CD14-positive monocyte (primary cell): ENCODE measurements around the gene TREX2. TPM values are rescaled to one million over a fixed set of nuclear protein-coding genes. Genes with fewer than 3 reads are reported as not detected.

ENCODE experiments used
- DNase-seq, 3 donors: peaks; one replicate each; pipeline ENCODE4 v3.0.0-alpha.2; 2011 to 2022
- H2AFZ ChIP-seq: 2 replicates; pipeline ENCODE4 v1.6.0; 2012; ENCODE audit warnings: mild to moderate bottlenecking, low read depth, low read length, inconsistent platforms; ENCODE audit not compliant: insufficient read depth, poor library complexity, severe bottlenecking
- H3K27ac ChIP-seq, 2 donors: 1 replicate in 1 of 2; 2 replicates in 1 of 2; pipeline ENCODE4 v1.5.1; 2012 to 2013; ENCODE audit warnings: low read length in 2 of 2, control low read depth in 1 of 2, inconsistent platforms in 1 of 2, low read depth in 1 of 2, mild to moderate bottlenecking in 1 of 2
- H3K27me3 ChIP-seq, 2 donors: one replicate each; pipeline versions ENCODE4 v1.6.0 to v1.6.1; 2011 to 2013; ENCODE audit warnings: low read length in 2 of 2; ENCODE audit not compliant: control insufficient read depth in 2 of 2, insufficient read depth in 2 of 2
- H3K36me3 ChIP-seq, 2 donors: replicated peaks in 1 of 2; 1 replicate in 1 of 2; 2 replicates in 1 of 2; pipeline versions ENCODE4 v1.5.1 to v1.6.1; 2012 to 2013; ENCODE audit warnings: low read length in 2 of 2, control low read depth in 1 of 2, inconsistent platforms in 1 of 2, mild to moderate bottlenecking in 1 of 2; ENCODE audit not compliant: insufficient read depth in 2 of 2, control insufficient read depth in 1 of 2
- H3K4me1 ChIP-seq, 2 donors: 1 replicate in 1 of 2; 2 replicates in 1 of 2; pipeline versions ENCODE4 v1.5.1 to v1.6.1; 2012 to 2013; ENCODE audit warnings: low read length in 2 of 2, control low read depth in 1 of 2, inconsistent platforms in 1 of 2, mild to moderate bottlenecking in 1 of 2, moderate library complexity in 1 of 2; ENCODE audit not compliant: insufficient read depth in 2 of 2, control insufficient read depth in 1 of 2
- H3K4me2 ChIP-seq: replicated peaks from 2 replicates; pipeline ENCODE3; 2012; ENCODE audit warnings: low read length, moderate library complexity, mild to moderate bottlenecking; ENCODE audit not compliant: poor library complexity, severe bottlenecking; ENCODE audit errors: extremely low read depth
- H3K4me3 ChIP-seq, 3 experiments: fragments of 200-600 bp in 1 of 3; sonication (generic) in 1 of 3; replicated peaks in 1 of 3; 1 replicate in 2 of 3; 2 replicates in 1 of 3; pipeline ENCODE4 v1.5.1; 2011 to 2013; ENCODE audit warnings: low read length in 3 of 3, mild to moderate bottlenecking in 3 of 3, control low read depth in 2 of 3, low read depth in 2 of 3, inconsistent platforms in 1 of 3, moderate library complexity in 1 of 3
- H3K79me2 ChIP-seq: 2 replicates; pipeline ENCODE4 v1.6.0; 2012; ENCODE audit warnings: mild to moderate bottlenecking, control low read depth, inconsistent platforms, low read length, moderate library complexity; ENCODE audit not compliant: insufficient read depth
- H3K9ac ChIP-seq: 2 replicates; pipeline ENCODE4 v1.6.0; 2017; ENCODE audit warnings: low read length, mild to moderate bottlenecking; ENCODE audit not compliant: insufficient read depth, poor library complexity, severe bottlenecking
- H3K9me3 ChIP-seq, 2 donors: replicated peaks in 1 of 2; 1 replicate in 1 of 2; 2 replicates in 1 of 2; pipeline versions ENCODE4 v1.5.1 to v1.6.1; 2012 to 2013; ENCODE audit warnings: low read length in 2 of 2, control low read depth in 1 of 2; ENCODE audit not compliant: control insufficient read depth in 1 of 2, insufficient read depth in 1 of 2
- H4K20me1 ChIP-seq: 2 replicates; pipeline ENCODE4 v1.6.0; 2012; ENCODE audit warnings: mild to moderate bottlenecking, low read length, control low read depth, moderate library complexity; ENCODE audit not compliant: insufficient read depth
- H3K27ac Mint-ChIP-seq, 7 donors: one replicate each; pipeline ENCODE4 v1.8.0; 2020; ENCODE audit warnings: mild to moderate bottlenecking in 7 of 7, mixed read lengths in 7 of 7, moderate library complexity in 6 of 7, inconsistent platforms in 2 of 7
- H3K27me3 Mint-ChIP-seq, 3 donors: one replicate each; pipeline ENCODE4 v1.8.0; 2021 to 2022; ENCODE audit warnings: low read depth in 3 of 3, mild to moderate bottlenecking in 3 of 3, mixed read lengths in 3 of 3, moderate library complexity in 3 of 3, inconsistent platforms in 1 of 3
- H3K36me3 Mint-ChIP-seq, 2 donors: one replicate each; pipeline ENCODE4 v1.8.0; 2020; ENCODE audit warnings: mixed read lengths in 2 of 2, inconsistent platforms in 1 of 2, mild to moderate bottlenecking in 1 of 2
- H3K4me1 Mint-ChIP-seq: one replicate; pipeline ENCODE4 v1.8.0; 2020; ENCODE audit warnings: mild to moderate bottlenecking, mixed read lengths
- H3K4me3 Mint-ChIP-seq, 2 donors: one replicate each; pipeline ENCODE4 v1.8.0; 2020; ENCODE audit warnings: mild to moderate bottlenecking in 2 of 2, mixed read lengths in 2 of 2, moderate library complexity in 1 of 2
- H3K9me3 Mint-ChIP-seq, 7 donors: one replicate each; pipeline ENCODE4 v1.8.0; 2020 to 2022; ENCODE audit warnings: mixed read lengths in 7 of 7, mild to moderate bottlenecking in 6 of 7, moderate library complexity in 6 of 7, inconsistent platforms in 2 of 7
- WGBS: methylation state at CpG from one replicate; pipeline ENCODE4 v1.1.5; 2013; ENCODE audit warnings: missing lambda C conversion rate; ENCODE audit not compliant: insufficient coverage; 5-methylcytosine and 5-hydroxymethylcytosine counted together
- intact Hi-C, 2 donors: fragments of 100-400 bp; cut with micrococcal nuclease; formaldehyde crosslinking; loops; one replicate each; pipeline versions ENCODE4 v1.15.0 to v1.15.1; 2023
- polyA plus RNA-seq, 3 donors: library from polyadenylated mRNA; depleted of rRNA in 1 of 3; unstranded in 2 of 3; stranded (reverse) in 1 of 3; fragments of 300-500 nt in 2 of 3; fragments of >200 nt in 1 of 3; fragmentation: Illumina TruSeq in 2 of 3; gene quantifications; 1 replicate in 2 of 3; 2 replicates in 1 of 3; pipeline ENCODE4 v1.2.3, GENCODE V29; 2012 to 2021
- TF ChIP-seq, protein P1 (sequence below): fragments of 200-600 bp; IDR thresholded peaks from one replicate; pipeline ENCODE4 v1.8.0; 2022; ENCODE audit warnings: antibody characterized with exemption, mild to moderate bottlenecking

The TREX2 gene
- polyA plus RNA-seq, 3 donors, result 1.5 TPM; not detected in 2

DNA sequence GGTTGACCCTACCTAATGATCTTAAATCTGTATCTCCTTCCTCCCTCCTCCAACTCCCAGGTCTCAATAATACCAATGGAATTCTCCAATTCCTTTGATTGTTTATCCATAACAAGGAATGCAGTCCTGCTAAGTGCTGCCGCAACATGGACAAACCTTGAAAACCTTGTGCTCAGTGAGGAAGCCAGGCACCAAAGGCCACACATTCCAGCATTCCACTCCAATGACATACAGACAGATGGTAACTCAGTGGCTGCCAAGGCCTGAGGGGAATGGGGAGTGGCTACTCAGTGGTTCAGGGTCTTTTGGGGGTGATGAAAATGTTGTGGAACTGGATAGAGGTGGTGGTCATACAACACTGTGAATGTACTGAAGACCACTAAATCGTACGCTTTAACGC is 14.1 kb upstream of the TREX2 start:
- TF ChIP-seq, protein P1, sequence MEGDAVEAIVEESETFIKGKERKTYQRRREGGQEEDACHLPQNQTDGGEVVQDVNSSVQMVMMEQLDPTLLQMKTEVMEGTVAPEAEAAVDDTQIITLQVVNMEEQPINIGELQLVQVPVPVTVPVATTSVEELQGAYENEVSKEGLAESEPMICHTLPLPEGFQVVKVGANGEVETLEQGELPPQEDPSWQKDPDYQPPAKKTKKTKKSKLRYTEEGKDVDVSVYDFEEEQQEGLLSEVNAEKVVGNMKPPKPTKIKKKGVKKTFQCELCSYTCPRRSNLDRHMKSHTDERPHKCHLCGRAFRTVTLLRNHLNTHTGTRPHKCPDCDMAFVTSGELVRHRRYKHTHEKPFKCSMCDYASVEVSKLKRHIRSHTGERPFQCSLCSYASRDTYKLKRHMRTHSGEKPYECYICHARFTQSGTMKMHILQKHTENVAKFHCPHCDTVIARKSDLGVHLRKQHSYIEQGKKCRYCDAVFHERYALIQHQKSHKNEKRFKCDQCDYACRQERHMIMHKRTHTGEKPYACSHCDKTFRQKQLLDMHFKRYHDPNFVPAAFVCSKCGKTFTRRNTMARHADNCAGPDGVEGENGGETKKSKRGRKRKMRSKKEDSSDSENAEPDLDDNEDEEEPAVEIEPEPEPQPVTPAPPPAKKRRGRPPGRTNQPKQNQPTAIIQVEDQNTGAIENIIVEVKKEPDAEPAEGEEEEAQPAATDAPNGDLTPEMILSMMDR, result no peak
- peaks cover 55 to 69% of the 10 kb centered on the region in 2 donors for H3K36me3 ChIP-seq

DNA sequence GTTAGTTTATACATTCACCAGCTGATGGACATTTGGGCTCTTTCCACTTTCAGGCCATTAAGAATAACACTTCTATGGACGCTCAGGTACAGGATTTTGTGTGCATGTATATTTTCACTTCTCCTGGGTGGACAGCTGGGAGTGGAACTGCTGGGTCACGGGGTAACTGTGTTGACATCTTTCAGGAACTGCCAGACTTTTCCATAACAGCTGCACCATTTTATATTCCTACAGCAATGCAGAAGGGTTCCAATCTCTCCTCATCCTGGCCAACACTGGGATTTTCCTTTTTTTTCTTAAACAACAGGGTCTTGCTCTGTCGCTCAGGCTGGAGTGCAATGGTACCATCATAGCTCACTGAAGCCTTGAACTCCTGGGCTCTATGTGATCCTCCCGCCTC is 12.6 kb upstream of the TREX2 start:
- Histone ChIP-seq H3K27me3 (no peaks in the 10 kb centered on the region), H3K9ac (no peak overlapping the region), H3K79me2 (no peaks in the 10 kb centered on the region), H3K36me3 (peaks cover 52 to 66% of the 10 kb centered on the region in 2 donors), H2AFZ (no peak overlapping the region), H3K4me1 (no peaks in the 10 kb centered on the region), H3K9me3 (no peaks in the 10 kb centered on the region), H4K20me1 (no peaks in the 10 kb centered on the region), H3K27ac (no peak overlapping the region), H3K4me3 (no peak overlapping the region), H3K4me2 (no peak overlapping the region)
- intact Hi-C loops, result no loop called here
- peaks cover 0 to 8% (median 0%) of the 10 kb centered on the region in 3 donors for H3K27me3 Mint-ChIP-seq
- peaks cover 32 to 60% of the 10 kb centered on the region in 2 donors for H3K36me3 Mint-ChIP-seq
- DNase-seq, result no peak
- H3K27ac Mint-ChIP-seq, result no peak overlapping the region
- TF ChIP-seq, protein P1, result no peak
- H3K4me1 Mint-ChIP-seq, result no peaks in the 10 kb centered on the region
- 100% methylated on average over 1 of the region's 4 CpGs for WGBS
- no peak overlapping the region for H3K4me3 Mint-ChIP-seq
- H3K9me3 Mint-ChIP-seq, result no peaks in the 10 kb centered on the region

More for the DNA sequence above, 14.1 kb upstream of the TREX2 start:
- no peak overlapping the region for H3K4me3 Mint-ChIP-seq
- no peak for DNase-seq
- H4K20me1 ChIP-seq, result no peaks in the 10 kb centered on the region
- no peaks in the 10 kb centered on the region for H3K9me3 Mint-ChIP-seq
- H3K4me1 Mint-ChIP-seq, result no peaks in the 10 kb centered on the region
- no peaks in the 10 kb centered on the region for H3K27me3 ChIP-seq
- no peak overlapping the region for H3K4me2 ChIP-seq
- WGBS, result no CpG with 5 or more reads among the region's 4 CpGs
- no peak overlapping the region for H2AFZ ChIP-seq
- H3K9me3 ChIP-seq, result no peaks in the 10 kb centered on the region
- no peak overlapping the region for H3K4me3 ChIP-seq
- no peaks in the 10 kb centered on the region for H3K4me1 ChIP-seq
- H3K27ac Mint-ChIP-seq, result no peak overlapping the region
- intact Hi-C loops, result no loop called here
- peaks cover 38 to 64% of the 10 kb centered on the region in 2 donors for H3K36me3 Mint-ChIP-seq
- no peaks in the 10 kb centered on the region for H3K79me2 ChIP-seq
- peaks cover 0 to 8% (median 0%) of the 10 kb centered on the region in 3 donors for H3K27me3 Mint-ChIP-seq
- no peak overlapping the region for H3K27ac ChIP-seq
- H3K9ac ChIP-seq, result no peak overlapping the region
